Smooth muscle cell (in vitro differentiated cells): ENCODE measurements around the gene KRT5. TPM values are rescaled to one million over a fixed set of nuclear protein-coding genes. Genes with fewer than 3 reads are reported as not detected.
"Not testable (repeated sequence)": the region's sequence is repeated elsewhere in the genome, so short reads cannot be mapped to it uniquely, and the experiment has no call there.

Source experiments
- DNase-seq: peaks from one replicate; lab custom pipeline; 2025; ENCODE audit not compliant: unreplicated experiment; lab: John Stamatoyannopoulos, UW
- H2AFZ ChIP-seq: fragments of 200-600 bp; sonication (generic); 2 replicates; pipeline ENCODE4 v1.6.0; 2016; ENCODE audit warnings: antibody characterized with exemption, low read depth, mild to moderate bottlenecking
- H3F3A ChIP-seq: fragments of 200-600 bp; sonication (generic); 2 replicates; pipeline ENCODE4 v1.6.0; 2017; ENCODE audit warnings: antibody characterized with exemption, low read depth
- H3K27ac ChIP-seq: fragments of 200-600 bp; sonication (generic); 2 replicates; pipeline ENCODE4 v1.5.1; 2016; ENCODE audit warnings: low read depth, mild to moderate bottlenecking
- H3K27me3 ChIP-seq: fragments of 200-600 bp; sonication (generic); 2 replicates; pipeline ENCODE4 v1.6.1; 2016; ENCODE audit warnings: low read depth, mild to moderate bottlenecking
- H3K36me3 ChIP-seq: fragments of 200-600 bp; sonication (generic); 2 replicates; pipeline ENCODE4 v1.5.1; 2016; ENCODE audit warnings: low read depth
- H3K4me1 ChIP-seq: fragments of 200-600 bp; sonication (generic); 2 replicates; pipeline ENCODE4 v1.5.1; 2016; ENCODE audit warnings: low read depth
- H3K4me2 ChIP-seq: fragments of 200-600 bp; sonication (generic); 2 replicates; pipeline ENCODE4 v1.6.0; 2016; ENCODE audit warnings: mild to moderate bottlenecking
- H3K4me3 ChIP-seq: fragments of 200-600 bp; sonication (generic); 2 replicates; pipeline ENCODE4 v1.5.1; 2016; ENCODE audit warnings: mild to moderate bottlenecking
- H3K79me2 ChIP-seq: fragments of 200-600 bp; sonication (generic); 2 replicates; pipeline ENCODE4 v1.6.0; 2016; ENCODE audit warnings: low read depth, mild to moderate bottlenecking
- H3K9ac ChIP-seq: fragments of 200-600 bp; sonication (generic); 2 replicates; pipeline ENCODE4 v1.6.0; 2016; ENCODE audit warnings: low read depth
- H3K9me3 ChIP-seq: fragments of 200-600 bp; sonication (generic); replicated peaks from 2 replicates; pipeline ENCODE4 v1.5.1; 2016; ENCODE audit warnings: low read depth
- H4K20me1 ChIP-seq: fragments of 200-600 bp; sonication (generic); 2 replicates; pipeline ENCODE4 v1.6.0; 2016; ENCODE audit warnings: low read depth
- CTCF ChIP-seq: fragments of 200-600 bp; sonication (generic); IDR thresholded peaks from 2 replicates; pipeline ENCODE4 v1.5.1; 2017; ENCODE audit warnings: borderline replicate concordance, mild to moderate bottlenecking, antibody characterized with exemption; ENCODE audit not compliant: insufficient read depth, poor library complexity, severe bottlenecking
- WGBS: methylation state at CpG from one replicate; pipeline ENCODE4 v1.1.7; 2016; ENCODE audit warnings: low lambda C conversion rate; 5-methylcytosine and 5-hydroxymethylcytosine counted together
- polyA plus RNA-seq: library from polyadenylated mRNA; unstranded; fragments of >200 nt; fragmentation: Nextera tagmentation; extraction: Ambion mirVana; gene quantifications from 2 replicates; pipeline ENCODE4 v1.2.1, GENCODE V29; 2016
- total RNA-seq: library from RNA; depleted of rRNA; stranded (reverse); fragments of >200 nt; gene quantifications from 2 replicates; pipeline ENCODE4 v1.2.3, GENCODE V29; 2014

KRT5 gene
- total and polyA plus RNA-seq, 2 experiments from 2014 or later = 67.2 to 209 TPM

- Histone ChIP-seq H3K9ac (no peak overlapping the region), H3K9me3 (no peaks in the 10 kb centered on the region), H3K36me3 (no peaks in the 10 kb centered on the region), H3K27ac (peak overlapping the region; percentile 25), H3K4me3 (no peak overlapping the region), H3K4me1 (no peaks in the 10 kb centered on the region), H2AFZ (peak overlapping the region; percentile 35), H4K20me1 (no peaks in the 10 kb centered on the region), H3K4me2 (peak overlapping the region; percentile 10), H3F3A (no peaks in the 10 kb centered on the region), H3K79me2 (no peaks in the 10 kb centered on the region), H3K27me3 (no peaks in the 10 kb centered on the region)
- WGBS = 31% methylated on average over 4 of the region's 4 CpGs
- peak; percentile 57 for TF ChIP-seq CTCF
- DNase-seq = no peak
These were observed 13.1 kb downstream of the KRT5 start for GRCh38 chr12:52506858-52507715.

- no peak overlapping the region for H3K9ac ChIP-seq
- H3K4me1 ChIP-seq = no peaks in the 10 kb centered on the region
- no peak overlapping the region for H2AFZ ChIP-seq
- H3K4me2 ChIP-seq = no peak overlapping the region
- H3K36me3 ChIP-seq = no peaks in the 10 kb centered on the region
- no peak overlapping the region for H3K27ac ChIP-seq
- no peaks in the 10 kb centered on the region for H3K79me2 ChIP-seq
- no peaks in the 10 kb centered on the region for H3K27me3 ChIP-seq
- no peak for TF ChIP-seq CTCF
- DNase-seq = no peak
- no peaks in the 10 kb centered on the region for H3K9me3 ChIP-seq
- H4K20me1 ChIP-seq = no peaks in the 10 kb centered on the region
- WGBS = 90% methylated on average over 1 of the region's 1 CpG
- no peaks in the 10 kb centered on the region for H3F3A ChIP-seq
- no peak overlapping the region for H3K4me3 ChIP-seq
These were observed 17.3 kb downstream of the KRT5 start for GRCh38 chr12:52502877-52503276.

DNA sequence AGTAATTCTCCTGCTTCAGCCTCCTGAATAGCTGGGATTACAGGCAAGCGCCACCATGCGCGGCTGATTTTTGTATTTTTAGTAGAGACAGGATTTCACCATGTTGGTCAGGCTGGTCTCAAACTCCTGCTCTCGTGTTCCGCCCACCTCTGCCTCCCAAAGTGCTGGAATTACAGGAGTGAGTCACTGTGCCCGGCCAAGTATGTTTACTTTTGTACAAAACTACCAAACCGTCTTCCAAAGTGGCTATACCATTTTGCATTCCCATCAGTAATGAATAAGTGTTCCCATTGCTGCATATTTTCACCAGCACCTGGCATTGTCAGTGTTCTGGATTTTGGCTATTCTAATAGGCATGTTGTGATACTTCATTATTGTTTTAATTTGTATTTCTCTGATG, 18.7 kb downstream of the KRT5 start:
- WGBS = 57% methylated on average over 7 of the region's 7 CpGs
- H3K4me1 ChIP-seq = peaks cover 5% of the 10 kb centered on the region
- no peaks in the 10 kb centered on the region for H3K36me3 ChIP-seq
- H3K9ac ChIP-seq = no peak overlapping the region
- DNase-seq = no peak
- H3K27me3 ChIP-seq = no peaks in the 10 kb centered on the region
- no peaks in the 10 kb centered on the region for H4K20me1 ChIP-seq
- H3F3A ChIP-seq = no peaks in the 10 kb centered on the region
- no peaks in the 10 kb centered on the region for H3K79me2 ChIP-seq
- TF ChIP-seq CTCF = no peak
- H3K27ac ChIP-seq = no peak overlapping the region
- H3K9me3 ChIP-seq = no peaks in the 10 kb centered on the region
- no peak overlapping the region for H2AFZ ChIP-seq
- H3K4me3 ChIP-seq = no peak overlapping the region
- H3K4me2 ChIP-seq = no peak overlapping the region

DNA sequence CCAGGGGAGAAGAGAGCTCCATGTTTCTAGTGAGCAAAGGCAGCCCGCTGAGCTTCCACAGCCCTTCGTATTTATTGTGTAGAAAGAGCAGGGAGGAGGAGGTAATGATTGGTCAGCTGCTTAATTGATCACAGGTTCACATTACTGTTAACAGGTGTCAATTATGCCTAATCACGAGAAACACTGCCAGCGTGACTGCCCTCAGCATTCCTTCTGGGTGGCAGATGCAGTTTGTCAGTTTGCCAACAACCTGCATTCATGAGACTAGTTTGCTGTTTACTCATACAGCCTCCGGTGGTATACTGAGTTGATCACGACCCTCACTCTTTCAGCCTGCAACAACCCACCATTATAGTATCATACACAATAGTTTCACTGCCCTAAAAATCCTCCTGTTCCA, 19.6 kb downstream of the KRT5 start:
- H3F3A ChIP-seq, H3K4me3 ChIP-seq, H3K4me2 ChIP-seq, H3K79me2 ChIP-seq, H4K20me1 ChIP-seq, H3K9me3 ChIP-seq, H2AFZ ChIP-seq, H3K36me3 ChIP-seq, DNase-seq, H3K27me3 ChIP-seq, H3K9ac ChIP-seq, H3K27ac ChIP-seq: not testable (repeated sequence)
- WGBS = 95% methylated on average over 6 of the region's 6 CpGs
- H3K4me1 ChIP-seq = peaks cover 14% of the 10 kb centered on the region
